ENCODE data around the gene SLC38A10. TPM values are rescaled to one million over a fixed set of nuclear protein-coding genes. Genes with fewer than 3 reads are reported as not detected.

The SLC38A10 gene
- 29.3 and 40.8 TPM in 2 replicates for polyA plus RNA-seq (2011; rRNA removed)
- 50.3 and 59.9 TPM in 2 replicates for polyA minus RNA-seq (2011; rRNA and poly(A)+ RNA removed)

GRCh38 chr17:81295031-81295675 is at the start of gene SLC38A10:
SLC38A10 (minus strand) TSS chr17:81295307; CDS start chr17:81294921, 386 bp downstream.
- Histone ChIP-seq H3K9me3 (ENCODE audit: control insufficient read depth, insufficient read depth, low read length) (peaks cover 3% of the 10 kb centered on the region; the same call in 1 of the 2 replicates), H3K27ac (ENCODE audit: low read depth, low read length) (peak within 1 kb of the TSS; percentile 31), H3K27me3 (ENCODE audit: control insufficient read depth, insufficient read depth, low read length) (no peaks in the 10 kb centered on the region), H3K4me3 (ENCODE audit: low read depth, low read length) (peak within 1 kb of the TSS; percentile 80)
- ChIA-PET POLR2A (interaction anchor here (0.6 to 1.4 kb wide), 7 partner anchors 28 to 257 kb away, joined by 3 to 6 read pairs (median 3); no protein-coding TSS in a partner anchor), CTCF (interaction anchor here (0.7 kb wide), 1 partner anchor 13 kb away, joined by 6 read pairs; no protein-coding TSS in a partner anchor)
- DNase-seq (ENCODE audit: low read depth, low spot score), result peak; percentile 29
- peak; percentile 24 for TF ChIP-seq CTCF (IDR thresholded peaks at IDR 0.05; ENCODE audit: low read depth, low read length)

GRCh38 chr17:81342269-81343070 is 47.4 kb upstream of the SLC38A10 start:
- peak overlapping the region; percentile 97 for H3K4me3 ChIP-seq (ENCODE audit: low read depth, low read length)
- ChIA-PET CTCF (interaction anchor here (0.9 kb wide), 1 partner anchor 33 kb away, joined by 3 read pairs; no protein-coding TSS in a partner anchor), POLR2A (interaction anchor here (0.6 to 1.1 kb wide), 2 partner anchors 53 to 57 kb away, joined by 4 to 6 read pairs; partner anchors contain the start of gene BAHCC1)
- DNase-seq (ENCODE audit: low read depth, low spot score), result no peak
- H3K27ac ChIP-seq (ENCODE audit: low read depth, low read length), result peak overlapping the region; percentile 96
- H3K27me3 ChIP-seq (ENCODE audit: control insufficient read depth, insufficient read depth, low read length), result no peaks in the 10 kb centered on the region
- H3K9me3 ChIP-seq (ENCODE audit: control insufficient read depth, insufficient read depth, low read length), result no peaks in the 10 kb centered on the region; the same call in 1 of the 2 replicates
- no peak for TF ChIP-seq CTCF (IDR thresholded peaks at IDR 0.05; ENCODE audit: low read depth, low read length)

- ChIA-PET CTCF (interaction anchor here (0.9 kb wide), 1 partner anchor 32 kb away, joined by 3 read pairs; no protein-coding TSS in a partner anchor), POLR2A (interaction anchor here (0.6 to 1.1 kb wide), 3 partner anchors 53 to 57 kb away, joined by 3 to 6 read pairs (median 4); partner anchors contain the start of gene BAHCC1)
- no peaks in the 10 kb centered on the region for H3K27me3 ChIP-seq (ENCODE audit: control insufficient read depth, insufficient read depth, low read length)
- TF ChIP-seq CTCF (IDR thresholded peaks at IDR 0.05; ENCODE audit: low read depth, low read length), result no peak
- no peaks in the 10 kb centered on the region; the same call in 1 of the 2 replicates for H3K9me3 ChIP-seq (ENCODE audit: control insufficient read depth, insufficient read depth, low read length)
- peak overlapping the region; percentile 97 for H3K4me3 ChIP-seq (ENCODE audit: low read depth, low read length)
- H3K27ac ChIP-seq (ENCODE audit: low read depth, low read length), result peak overlapping the region; percentile 61
- no peak for DNase-seq (ENCODE audit: low read depth, low spot score)
Observed at GRCh38 chr17:81341516-81342268, 46.6 kb upstream of the SLC38A10 start.

- Histone ChIP-seq H3K9me3 (ENCODE audit: control insufficient read depth, insufficient read depth, low read length) (no peaks in the 10 kb centered on the region; the same call in 1 of the 2 replicates), H3K27me3 (ENCODE audit: control insufficient read depth, insufficient read depth, low read length) (no peaks in the 10 kb centered on the region), H3K27ac (ENCODE audit: low read depth, low read length) (peak overlapping the region; percentile 31), H3K4me3 (ENCODE audit: low read depth, low read length) (peak overlapping the region; percentile 97)
- no peak for DNase-seq (ENCODE audit: low read depth, low spot score)
- TF ChIP-seq CTCF (IDR thresholded peaks at IDR 0.05; ENCODE audit: low read depth, low read length), result no peak
- POLR2A ChIA-PET, result interaction anchor here (0.7 to 1.0 kb wide), 2 partner anchors 54 to 56 kb away, joined by 3 read pairs; partner anchors contain the start of gene BAHCC1
- CTCF ChIA-PET, result interaction anchor here (0.9 kb wide), 1 partner anchor 31 kb away, joined by 3 read pairs; no protein-coding TSS in a partner anchor
Observed at GRCh38 chr17:81340607-81341515, 45.8 kb upstream of the SLC38A10 start.
